HepG2 (cell line): ENCODE results near the gene POLN. TPM values are rescaled to one million over a fixed set of nuclear protein-coding genes. Genes with fewer than 3 reads are reported as not detected.

Experiments used
- ATAC-seq: fragments of 200-7000 bp; cut with Tn5 transposase; 3 replicates; pipeline ENCODE4 v1.9.1; 2020; ENCODE audit warnings: mild to moderate bottlenecking, moderate library complexity
- BruUV-seq: library from RNA; stranded (reverse); fragments of 400-500 nt; replicated peaks from 2 replicates; lab custom pipeline; 2021; lab: Mats Ljungman, UMichigan
- CTCF ChIA-PET: fragments of 300-600 bp; formaldehyde crosslinking; extraction: SDS; loops from one replicate; lab custom pipeline; 2021; ENCODE audit warnings: low total read pairs, inconsistent platforms, low intra/inter-chr PET ratio; lab: Yijun Ruan, JAX
- POLR2A ChIA-PET: fragments of 350-600 bp; sonication (Branson Sonifier 250); formaldehyde crosslinking; loops from one replicate; lab custom pipeline; 2020; ENCODE audit warnings: antibody characterized with exemption, inconsistent platforms; lab: Yijun Ruan, JAX
- DNase-seq: peaks from one replicate; pipeline ENCODE4 v3.0.0-alpha.2; 2015; ENCODE audit warnings: low spot score
- FAIRE-seq: peaks from 3 replicates; lab custom pipeline; 2011; peaks lifted over from hg19 to GRCh38; lab: Jason Lieb, UNC
- H2AFZ ChIP-seq: one replicate; pipeline ENCODE4 v1.6.1; 2011; ENCODE audit warnings: low read length, inconsistent platforms
- H3K27ac ChIP-seq: fragments of 300-600 bp; 3 replicates; pipeline ENCODE4 v1.8.0; 2011; ENCODE audit warnings: mixed run types, mild to moderate bottlenecking, mixed read lengths, low read length, inconsistent platforms; ENCODE audit not compliant: insufficient read depth; ENCODE audit errors: extremely low read length
- H3K27me3 ChIP-seq, 2 experiments: fragments of 200-600 bp in 1 of 2; 2 replicates in 1 of 2; 3 replicates in 1 of 2; pipeline versions ENCODE4 v1.6.0 to v1.8.0; 2011; ENCODE audit warnings: low read length in 2 of 2, mild to moderate bottlenecking in 2 of 2, moderate library complexity in 2 of 2, inconsistent platforms in 1 of 2; ENCODE audit not compliant: insufficient read depth in 2 of 2, control insufficient read depth in 1 of 2
- H3K36me3 ChIP-seq, 2 experiments: fragments of 200-600 bp in 1 of 2; replicated peaks in 1 of 2; 2 replicates in 1 of 2; 3 replicates in 1 of 2; pipeline versions ENCODE4 v1.5.1 to v1.8.0; 2011; ENCODE audit warnings: low read length in 2 of 2, inconsistent platforms in 1 of 2; ENCODE audit not compliant: insufficient read depth in 2 of 2, control insufficient read depth in 1 of 2
- H3K4me1 ChIP-seq: 2 replicates; pipeline ENCODE4 v1.5.1; 2012; ENCODE audit warnings: low read length, inconsistent platforms; ENCODE audit not compliant: insufficient read depth
- H3K4me2 ChIP-seq: 2 replicates; pipeline ENCODE4 v1.6.0; 2011; ENCODE audit warnings: low read depth, low read length, inconsistent platforms
- H3K4me3 ChIP-seq, 3 experiments: fragments of 200-600 bp in 1 of 3; sonication (generic), shearing (Covaris generic) in 1 of 3; replicated peaks in 1 of 3; 2 replicates each; pipeline ENCODE4 v1.5.1; 2011 to 2016; ENCODE audit warnings: low read length in 3 of 3, inconsistent platforms in 2 of 3, low read depth in 2 of 3, mild to moderate bottlenecking in 2 of 3, control low read depth in 1 of 3, mixed read lengths in 1 of 3; ENCODE audit not compliant: insufficient read depth in 1 of 3
- H3K79me2 ChIP-seq: one replicate; pipeline ENCODE4 v1.6.1; 2011; ENCODE audit warnings: low read length, inconsistent platforms; ENCODE audit not compliant: insufficient read depth
- H3K9ac ChIP-seq: 2 replicates; pipeline ENCODE4 v1.6.0; 2011; ENCODE audit warnings: mild to moderate bottlenecking, low read depth, low read length, inconsistent platforms; ENCODE audit not compliant: insufficient read depth
- H3K9me3 ChIP-seq: 2 replicates; pipeline ENCODE4 v1.5.1; 2012; ENCODE audit warnings: mild to moderate bottlenecking, low read length
- H4K20me1 ChIP-seq: 2 replicates; pipeline ENCODE4 v1.6.0; 2011; ENCODE audit warnings: inconsistent platforms, mild to moderate bottlenecking, low read length, moderate library complexity; ENCODE audit not compliant: insufficient read depth
- AGO2 ChIP-seq: fragments of 200-400 bp; formaldehyde crosslinking; optimal IDR thresholded peaks from 2 replicates; pipeline ENCODE3; 2017; ENCODE audit warnings: mild to moderate bottlenecking, low read depth, low read length, moderate library complexity
- DNMT3B ChIP-seq: conservative IDR thresholded peaks from 2 replicates; pipeline ENCODE4 v1.6.1; 2016; ENCODE audit warnings: missing biosample characterization, control low read depth
- ISL2 ChIP-seq: sonication (generic); formaldehyde crosslinking; IDR thresholded peaks from 2 replicates; pipeline ENCODE4 v1.5.0; 2020; ENCODE audit warnings: missing genetic modification reagents
- KDM6A ChIP-seq: IDR thresholded peaks from 2 replicates; pipeline ENCODE4 v1.6.1; 2016; ENCODE audit warnings: low read depth
- RORA ChIP-seq: sonication (generic); formaldehyde crosslinking; IDR thresholded peaks from 2 replicates; pipeline ENCODE4 v1.5.0; 2020; ENCODE audit warnings: mild to moderate bottlenecking, missing genetic modification reagents, moderate library complexity
- SAFB2 ChIP-seq: sonication (generic); formaldehyde crosslinking; IDR thresholded peaks from 2 replicates; pipeline ENCODE4 v1.5.1; 2020; ENCODE audit warnings: missing genetic modification reagents, low read depth, mild to moderate bottlenecking, borderline replicate concordance
- SAP130 ChIP-seq: IDR thresholded peaks from 2 replicates; pipeline ENCODE4 v1.6.1; 2016; ENCODE audit warnings: low read depth
- SOX13 ChIP-seq, 3 experiments: fragments of 450-650 bp in 1 of 3; sonication (generic) in 1 of 3; formaldehyde crosslinking in 1 of 3; IDR thresholded peaks in 2 of 3; conservative IDR thresholded peaks in 1 of 3; 2 replicates each; pipeline versions ENCODE4 v1.5.0 to v1.6.1; 2016 to 2020; ENCODE audit warnings: antibody characterized with exemption in 1 of 3, mild to moderate bottlenecking in 1 of 3, missing compliant biosample characterization in 1 of 3, missing genetic modification reagents in 1 of 3, moderate library complexity in 1 of 3
- TBX2 ChIP-seq: sonication (generic); formaldehyde crosslinking; IDR thresholded peaks from 2 replicates; pipeline ENCODE4 v1.5.0; 2020; ENCODE audit warnings: missing genetic modification reagents, mild to moderate bottlenecking, borderline replicate concordance
- ZNF350 ChIP-seq: sonication (generic); formaldehyde crosslinking; IDR thresholded peaks from 2 replicates; pipeline ENCODE4 v1.4.0; 2020; ENCODE audit warnings: mild to moderate bottlenecking, low read depth, missing genetic modification reagents, borderline replicate concordance
- ZNF432 ChIP-seq: sonication (generic); formaldehyde crosslinking; IDR thresholded peaks from 2 replicates; pipeline ENCODE4 v1.5.0; 2020; ENCODE audit warnings: missing genetic modification reagents, mild to moderate bottlenecking, borderline replicate concordance
- ZNF484 ChIP-seq: sonication (generic); formaldehyde crosslinking; IDR thresholded peaks from 2 replicates; pipeline ENCODE4 v1.5.1; 2020; ENCODE audit warnings: mild to moderate bottlenecking, low read depth, missing genetic modification reagents, borderline replicate concordance
- ZNF720 ChIP-seq: sonication (generic); formaldehyde crosslinking; IDR thresholded peaks from 2 replicates; pipeline ENCODE4 v1.4.0; 2020; ENCODE audit warnings: missing genetic modification reagents
- WGBS: methylation state at CpG from one replicate; pipeline ENCODE4 v1.1.6; 2017; ENCODE audit warnings: low lambda C conversion rate; 5-methylcytosine and 5-hydroxymethylcytosine counted together
- in situ Hi-C: cut with HindIII; loops from 2 replicates; pipeline ENCODE4 v1.10.0; 2017; ENCODE audit warnings: low pct_unique_long_range_greater_than_20kb; ENCODE audit not compliant: extremely low pct_ligation_motif_present
- intact Hi-C: fragments of 100-400 bp; cut with micrococcal nuclease; formaldehyde crosslinking; loops from one replicate; pipeline ENCODE4 v1.10.0; 2022; ENCODE audit not compliant: unreplicated experiment
- polyA plus RNA-seq, 8 experiments: library from polyadenylated mRNA; depleted of rRNA in 3 of 8; stranded (reverse) in 7 of 8; unstranded in 1 of 8; fragments of >200 nt; fragmentation: Illumina TruSeq in 4 of 8; extraction: Trizol in 4 of 8; gene quantifications; 2 replicates each; pipeline versions ENCODE4 v1.2.1 to v1.2.3, GENCODE V29; 2011 to 2016; ENCODE audit warnings: low read depth in 4 of 8, missing spikeins in 1 of 8, mixed read lengths in 1 of 8; ENCODE audit not compliant: insufficient read depth in 1 of 8
- total RNA-seq, 5 experiments: library from RNA; depleted of rRNA; stranded (reverse); fragments of >200 nt; fragmentation: Illumina TruSeq; extraction: Trizol; gene quantifications; 2 replicates each; pipeline ENCODE4 v1.2.3, GENCODE V29; 2016; ENCODE audit warnings: low read depth in 1 of 5
- TF ChIP-seq, protein P1 (sequence below): sonication (generic); formaldehyde crosslinking; IDR thresholded peaks from 2 replicates; pipeline ENCODE4; 2020; ENCODE audit warnings: missing genetic modification reagents, mild to moderate bottlenecking, borderline replicate concordance
- TF ChIP-seq, protein P2 (sequence below): sonication (generic); formaldehyde crosslinking; IDR thresholded peaks from 2 replicates; pipeline ENCODE4 v1.5.0; 2020; ENCODE audit warnings: missing genetic modification reagents
- TF ChIP-seq, protein P3 (sequence below), 2 experiments: sonication (generic) in 1 of 2; formaldehyde crosslinking in 1 of 2; IDR thresholded peaks; 2 replicates each; pipeline versions ENCODE4 v1.5.1 to v1.6.1; 2011 to 2020; ENCODE audit warnings: borderline replicate concordance in 1 of 2, low read depth in 1 of 2, low read length in 1 of 2, mild to moderate bottlenecking in 1 of 2, missing genetic modification reagents in 1 of 2, moderate library complexity in 1 of 2
- TF ChIP-seq, protein P4 (sequence below): sonication (generic); formaldehyde crosslinking; IDR thresholded peaks from 2 replicates; pipeline ENCODE4 v1.4.0; 2020; ENCODE audit warnings: missing genetic modification reagents, borderline replicate concordance

The POLN gene
- total and polyA plus RNA-seq, 2 of the 13 experiments (the other 11 are each of a cell fraction or from before 2014, with no cell fraction given), result 0.93 to 1.5 TPM

DNA sequence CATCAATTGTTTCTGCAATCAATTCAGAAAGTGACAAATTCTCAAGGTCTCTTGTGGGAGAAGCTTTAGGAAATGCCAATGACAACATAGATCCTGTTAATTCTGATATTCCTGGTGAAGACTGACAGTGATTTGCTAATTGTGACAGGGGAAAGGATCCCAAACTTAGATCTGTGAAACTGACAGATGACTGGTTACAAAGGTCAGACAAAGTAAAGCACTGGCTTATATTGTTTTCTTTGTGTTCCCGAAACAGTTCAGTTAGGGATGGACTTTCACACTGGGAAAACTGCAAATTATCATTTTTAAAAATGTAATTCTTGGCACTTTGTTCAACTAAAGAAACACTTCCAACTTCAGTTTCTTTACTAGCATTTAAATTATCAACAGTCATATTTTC is 152.7 kb downstream of the POLN start:
- WGBS, result 0% methylated on average over 1 of the region's 1 CpG
- H3K9me3 ChIP-seq, result no peaks in the 10 kb centered on the region
- H3K79me2 ChIP-seq, result no peaks in the 10 kb centered on the region
- H3K36me3 ChIP-seq, result no peaks in the 10 kb centered on the region
- H3K9ac ChIP-seq, result no peak overlapping the region
- H3K4me2 ChIP-seq, result peak overlapping the region; percentile 34; the same call in 1 of the 2 replicates
- no TSS peak for BruUV-seq
- DNase-seq (no peak), FAIRE-seq (peak; percentile 81), ATAC-seq (peak; percentile 33; the same call in 1 of the 3 replicates)
- no peak overlapping the region for H2AFZ ChIP-seq
- peaks cover 67% of the 10 kb centered on the region for H3K4me1 ChIP-seq
- POLR2A ChIA-PET, result no interaction called here
- in situ Hi-C loops (no loop called here), intact Hi-C loops (loop anchor here (5.0 kb wide), 1 partner anchor 78 kb away; no protein-coding TSS in a partner anchor)
- no peaks in the 10 kb centered on the region for H4K20me1 ChIP-seq
- peaks cover 4 to 31% of the 10 kb centered on the region in 2 experiments for H3K27me3 ChIP-seq
- no peak overlapping the region for H3K27ac ChIP-seq
- H3K4me3 ChIP-seq, result peak overlapping the region in 1 of 3 experiments; percentile 4; a peak in 1 of 6 replicates
- CTCF ChIA-PET, result no interaction called here
- TF ChIP-seq ZNF432 (CRISPR knock-in tag), result no peak
- no peak for TF ChIP-seq ZNF720 (CRISPR knock-in tag)
- TF ChIP-seq TBX2 (CRISPR knock-in tag), result peak; percentile 21; the same call in 1 of the 2 replicates
- TF ChIP-seq AGO2, result no peak
- TF ChIP-seq, protein P1, sequence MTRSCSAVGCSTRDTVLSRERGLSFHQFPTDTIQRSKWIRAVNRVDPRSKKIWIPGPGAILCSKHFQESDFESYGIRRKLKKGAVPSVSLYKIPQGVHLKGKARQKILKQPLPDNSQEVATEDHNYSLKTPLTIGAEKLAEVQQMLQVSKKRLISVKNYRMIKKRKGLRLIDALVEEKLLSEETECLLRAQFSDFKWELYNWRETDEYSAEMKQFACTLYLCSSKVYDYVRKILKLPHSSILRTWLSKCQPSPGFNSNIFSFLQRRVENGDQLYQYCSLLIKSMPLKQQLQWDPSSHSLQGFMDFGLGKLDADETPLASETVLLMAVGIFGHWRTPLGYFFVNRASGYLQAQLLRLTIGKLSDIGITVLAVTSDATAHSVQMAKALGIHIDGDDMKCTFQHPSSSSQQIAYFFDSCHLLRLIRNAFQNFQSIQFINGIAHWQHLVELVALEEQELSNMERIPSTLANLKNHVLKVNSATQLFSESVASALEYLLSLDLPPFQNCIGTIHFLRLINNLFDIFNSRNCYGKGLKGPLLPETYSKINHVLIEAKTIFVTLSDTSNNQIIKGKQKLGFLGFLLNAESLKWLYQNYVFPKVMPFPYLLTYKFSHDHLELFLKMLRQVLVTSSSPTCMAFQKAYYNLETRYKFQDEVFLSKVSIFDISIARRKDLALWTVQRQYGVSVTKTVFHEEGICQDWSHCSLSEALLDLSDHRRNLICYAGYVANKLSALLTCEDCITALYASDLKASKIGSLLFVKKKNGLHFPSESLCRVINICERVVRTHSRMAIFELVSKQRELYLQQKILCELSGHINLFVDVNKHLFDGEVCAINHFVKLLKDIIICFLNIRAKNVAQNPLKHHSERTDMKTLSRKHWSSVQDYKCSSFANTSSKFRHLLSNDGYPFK (CRISPR knock-in tag), result no peak
- TF ChIP-seq, protein P2, sequence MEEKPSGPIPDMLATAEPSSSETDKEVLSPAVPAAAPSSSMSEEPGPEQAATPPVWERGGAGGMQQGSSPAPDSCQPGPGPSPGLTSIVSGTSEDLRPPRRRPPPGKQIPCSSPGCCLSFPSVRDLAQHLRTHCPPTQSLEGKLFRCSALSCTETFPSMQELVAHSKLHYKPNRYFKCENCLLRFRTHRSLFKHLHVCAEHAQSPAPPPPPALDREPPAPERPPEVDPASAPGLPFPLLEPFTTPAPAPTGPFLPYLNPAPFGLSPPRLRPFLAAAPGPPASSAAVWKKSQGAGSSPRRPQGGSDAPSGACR, result no peak
- TF ChIP-seq, protein P3, sequence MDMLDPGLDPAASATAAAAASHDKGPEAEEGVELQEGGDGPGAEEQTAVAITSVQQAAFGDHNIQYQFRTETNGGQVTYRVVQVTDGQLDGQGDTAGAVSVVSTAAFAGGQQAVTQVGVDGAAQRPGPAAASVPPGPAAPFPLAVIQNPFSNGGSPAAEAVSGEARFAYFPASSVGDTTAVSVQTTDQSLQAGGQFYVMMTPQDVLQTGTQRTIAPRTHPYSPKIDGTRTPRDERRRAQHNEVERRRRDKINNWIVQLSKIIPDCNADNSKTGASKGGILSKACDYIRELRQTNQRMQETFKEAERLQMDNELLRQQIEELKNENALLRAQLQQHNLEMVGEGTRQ (IDR thresholded peaks at IDR 0.05; ENCODE audit: low read depth, low read length), result no peak
- TF ChIP-seq, protein P3 (CRISPR knock-in tag; IDR thresholded peaks at IDR 0.05; ENCODE audit: borderline replicate concordance), result no peak
- no peak for TF ChIP-seq KDM6A (CRISPR knock-in tag)
- no peak for TF ChIP-seq ZNF350 (CRISPR knock-in tag)
- no peak for TF ChIP-seq SAFB2 (CRISPR knock-in tag)
- TF ChIP-seq SOX13 (IDR thresholded peaks at IDR 0.05), result no peak
- peak in 1 of 2 experiments; percentile 55; a peak in 2 of 4 replicates for TF ChIP-seq SOX13 (CRISPR knock-in tag; conservative IDR thresholded peaks at IDR 0.05 in 1 of 2, IDR thresholded peaks at IDR 0.05 in 1 of 2)
- TF ChIP-seq DNMT3B, result no peak
- no peak for TF ChIP-seq ZNF484 (CRISPR knock-in tag)
- TF ChIP-seq RORA, result no peak
- TF ChIP-seq SAP130, result peak; percentile 49
- TF ChIP-seq, protein P4, sequence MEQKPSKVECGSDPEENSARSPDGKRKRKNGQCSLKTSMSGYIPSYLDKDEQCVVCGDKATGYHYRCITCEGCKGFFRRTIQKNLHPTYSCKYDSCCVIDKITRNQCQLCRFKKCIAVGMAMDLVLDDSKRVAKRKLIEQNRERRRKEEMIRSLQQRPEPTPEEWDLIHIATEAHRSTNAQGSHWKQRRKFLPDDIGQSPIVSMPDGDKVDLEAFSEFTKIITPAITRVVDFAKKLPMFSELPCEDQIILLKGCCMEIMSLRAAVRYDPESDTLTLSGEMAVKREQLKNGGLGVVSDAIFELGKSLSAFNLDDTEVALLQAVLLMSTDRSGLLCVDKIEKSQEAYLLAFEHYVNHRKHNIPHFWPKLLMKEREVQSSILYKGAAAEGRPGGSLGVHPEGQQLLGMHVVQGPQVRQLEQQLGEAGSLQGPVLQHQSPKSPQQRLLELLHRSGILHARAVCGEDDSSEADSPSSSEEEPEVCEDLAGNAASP (CRISPR knock-in tag), result no peak
- TF ChIP-seq ISL2 (CRISPR knock-in tag), result no peak
